CD4-positive, alpha-beta T cell treated with Interleukin-1 beta for 1 hour (primary cell): ENCODE results near the gene B3GNT5.
"Not testable (repeated sequence)": the region's sequence is repeated elsewhere in the genome, so short reads cannot be mapped to it uniquely, and the experiment has no call there.

ENCODE experiments used
- DNase-seq, 2 donors: peaks; one replicate each; pipeline ENCODE4 v3.0.0-alpha.2; 2020 to 2022

The B3GNT5 gene, protein sequence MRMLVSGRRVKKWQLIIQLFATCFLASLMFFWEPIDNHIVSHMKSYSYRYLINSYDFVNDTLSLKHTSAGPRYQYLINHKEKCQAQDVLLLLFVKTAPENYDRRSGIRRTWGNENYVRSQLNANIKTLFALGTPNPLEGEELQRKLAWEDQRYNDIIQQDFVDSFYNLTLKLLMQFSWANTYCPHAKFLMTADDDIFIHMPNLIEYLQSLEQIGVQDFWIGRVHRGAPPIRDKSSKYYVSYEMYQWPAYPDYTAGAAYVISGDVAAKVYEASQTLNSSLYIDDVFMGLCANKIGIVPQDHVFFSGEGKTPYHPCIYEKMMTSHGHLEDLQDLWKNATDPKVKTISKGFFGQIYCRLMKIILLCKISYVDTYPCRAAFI

DNA sequence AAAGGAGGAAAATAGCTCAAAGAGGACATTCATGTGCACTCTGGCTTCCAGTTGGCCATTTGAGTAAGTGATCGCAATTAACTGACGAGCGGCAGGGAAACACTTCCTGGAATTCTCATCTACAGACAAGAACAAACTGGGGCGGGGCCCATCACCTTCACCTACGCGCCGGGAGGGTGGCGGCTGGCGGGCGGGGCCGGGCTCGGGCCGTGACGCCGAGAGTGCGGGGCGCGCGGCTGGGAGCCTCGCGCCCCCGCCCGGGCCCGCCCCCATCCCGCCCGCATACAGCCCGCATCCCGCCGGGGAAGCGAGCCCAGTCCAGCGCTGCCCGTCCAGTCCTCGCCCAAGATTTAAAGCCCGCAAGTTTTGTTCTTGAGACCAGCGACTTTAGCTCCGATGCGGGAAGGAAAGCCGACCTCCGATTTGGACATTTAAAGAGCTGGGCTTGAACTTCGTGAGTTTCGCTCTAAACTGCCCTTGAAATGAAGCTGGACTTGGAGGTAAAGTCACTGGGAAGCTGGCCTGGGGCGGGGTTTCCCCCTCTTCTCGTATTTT is at the start of gene B3GNT5:
Gene B3GNT5 (plus strand): TSS at position 281 of the 555 bp plus-strand sequence. CDS start 16,546 bp downstream, outside the sequence.
- peak in 1 of 2 donors; percentile 28 for DNase-seq

DNA sequence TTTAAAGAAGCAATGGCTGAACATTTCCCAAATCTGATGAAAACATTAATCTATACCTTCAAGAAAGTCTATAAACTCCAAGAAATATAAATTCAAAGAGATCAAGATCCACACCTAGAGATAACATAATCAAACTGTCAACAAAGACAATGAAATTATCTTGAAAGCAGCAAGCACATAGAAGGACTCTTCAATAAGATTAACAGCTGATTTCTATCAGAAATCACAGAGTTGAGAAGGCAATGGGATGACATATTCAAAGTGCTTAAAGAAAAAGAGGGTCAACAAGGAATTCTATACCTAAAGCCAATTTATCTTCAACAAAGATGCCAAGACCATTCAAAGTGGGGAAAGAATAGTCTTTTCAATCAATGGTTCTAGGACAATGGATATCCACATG is 49.4 kb upstream of the B3GNT5 start:
- DNase-seq = no peak

DNA sequence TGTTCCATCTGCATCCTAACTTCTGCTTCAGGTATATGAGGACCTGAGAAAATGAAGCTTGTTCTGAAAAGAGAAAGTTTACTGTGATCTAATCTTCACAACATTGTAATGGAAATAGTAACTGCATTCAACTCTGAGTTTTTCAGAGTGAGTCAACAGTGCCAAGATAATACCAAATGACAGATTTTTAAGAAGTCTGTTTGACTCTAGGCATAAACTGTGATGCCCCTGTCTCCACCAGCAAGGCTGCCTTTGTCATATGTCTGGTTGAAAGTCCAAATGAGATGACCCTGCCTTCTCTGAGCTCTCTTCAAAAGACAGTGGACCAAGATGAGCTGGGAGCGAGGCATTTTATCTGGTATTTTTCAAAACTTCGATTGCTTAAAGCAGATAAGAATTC is 44.8 kb upstream of the B3GNT5 start:
- DNase-seq = no peak

DNA sequence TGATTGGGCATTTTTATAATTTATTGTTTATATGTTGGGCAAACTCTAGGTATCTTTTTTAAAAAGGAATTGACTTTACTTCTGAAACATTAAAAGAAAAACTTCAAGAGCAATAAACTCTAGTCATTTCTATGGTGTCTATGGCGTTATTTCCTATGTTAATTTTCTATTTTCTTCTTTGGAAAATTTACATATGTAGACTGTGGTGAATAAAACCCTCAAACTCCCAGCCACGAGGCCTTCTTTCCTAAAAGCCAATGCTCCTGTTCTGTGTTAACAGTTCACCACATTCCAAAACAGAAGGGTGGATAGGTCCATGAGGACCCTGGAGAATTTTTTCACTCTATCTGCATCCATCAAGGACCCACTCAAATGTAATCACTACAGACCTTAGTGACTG is 44.3 kb upstream of the B3GNT5 start:
- no peak for DNase-seq

DNA sequence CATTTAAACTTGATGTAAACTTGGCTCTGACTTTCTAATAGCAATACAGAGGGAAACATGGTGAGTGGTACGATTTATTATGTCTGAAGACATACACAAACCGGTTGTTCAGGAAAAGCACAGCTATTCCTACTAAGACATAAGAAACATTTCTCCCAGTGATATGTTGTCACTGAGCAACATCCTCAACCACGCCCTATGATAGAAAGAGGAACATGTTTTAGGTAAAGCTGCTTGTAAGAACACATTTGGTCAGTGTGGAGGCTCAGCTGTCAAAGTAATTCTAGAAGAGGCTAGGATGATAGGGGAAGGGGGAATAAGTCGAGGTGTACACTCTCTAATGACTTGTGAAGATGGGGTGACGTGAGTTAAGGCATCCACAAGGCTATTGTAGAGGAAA is 42.7 kb upstream of the B3GNT5 start:
- DNase-seq = no peak

DNA sequence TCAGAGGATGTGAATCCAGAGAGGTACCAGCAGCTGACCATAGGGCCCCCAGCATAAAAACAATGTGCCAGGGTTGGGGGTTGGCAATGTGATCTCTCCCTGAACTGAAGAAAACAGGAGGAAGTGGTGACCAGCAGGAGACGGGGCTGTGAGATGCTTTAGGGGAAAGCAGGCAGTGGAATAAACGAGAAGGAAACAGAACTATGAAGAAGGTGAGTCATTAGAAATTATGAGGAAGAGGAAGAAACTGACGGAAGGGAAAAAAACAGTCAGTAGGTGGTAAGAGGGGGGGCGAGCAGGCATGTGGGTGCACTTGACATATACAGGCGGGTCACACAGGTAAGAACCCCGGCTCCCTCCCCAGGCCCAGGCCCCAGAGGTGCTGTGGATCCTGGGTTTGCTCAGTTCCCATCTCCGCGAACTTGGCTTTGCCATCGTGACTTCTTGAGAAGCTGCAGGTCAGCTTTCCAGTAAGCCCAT is 42.2 kb upstream of the B3GNT5 start:
- peak in 1 of 2 donors; percentile 48 for DNase-seq

DNA sequence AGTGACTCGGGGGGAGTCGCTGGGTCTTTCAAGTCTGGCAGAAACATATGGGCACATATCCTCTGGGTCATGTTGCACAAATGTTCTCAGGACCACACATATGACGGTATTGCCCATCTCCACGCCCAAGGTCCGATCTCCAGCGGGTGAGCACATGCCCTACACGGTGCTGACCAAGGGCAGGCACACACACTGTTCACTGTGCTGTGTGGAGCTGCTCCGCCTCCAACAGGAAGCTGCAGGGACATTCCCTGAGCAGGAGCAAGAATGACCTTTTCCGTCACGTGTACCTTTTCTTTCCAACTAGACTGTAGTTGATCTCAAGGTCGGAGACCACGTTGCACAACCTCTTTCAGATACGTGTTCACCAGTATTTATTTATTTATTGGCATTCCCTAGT is 41.7 kb upstream of the B3GNT5 start:
- DNase-seq = peak in 1 of 2 donors; percentile 10

DNA sequence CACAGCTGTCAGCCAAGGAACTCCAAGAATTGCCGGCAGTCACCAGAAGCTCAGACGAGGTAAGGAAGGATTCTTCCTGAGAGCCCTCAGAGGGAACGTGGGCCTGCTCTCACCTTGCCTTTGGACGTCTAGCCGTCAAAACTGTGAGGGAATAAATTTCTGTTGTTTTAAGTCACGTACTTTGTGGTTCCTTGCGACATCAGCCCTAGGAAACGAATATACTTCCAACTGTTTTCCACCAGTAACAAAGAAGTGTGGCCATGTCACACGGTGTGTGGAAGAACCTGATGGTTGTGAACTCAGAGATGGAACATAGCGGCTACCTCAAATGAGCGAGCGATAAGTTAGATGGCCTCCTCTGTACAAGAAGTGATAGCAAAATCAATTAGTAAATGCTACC is 41.0 kb upstream of the B3GNT5 start:
- no peak for DNase-seq

DNA sequence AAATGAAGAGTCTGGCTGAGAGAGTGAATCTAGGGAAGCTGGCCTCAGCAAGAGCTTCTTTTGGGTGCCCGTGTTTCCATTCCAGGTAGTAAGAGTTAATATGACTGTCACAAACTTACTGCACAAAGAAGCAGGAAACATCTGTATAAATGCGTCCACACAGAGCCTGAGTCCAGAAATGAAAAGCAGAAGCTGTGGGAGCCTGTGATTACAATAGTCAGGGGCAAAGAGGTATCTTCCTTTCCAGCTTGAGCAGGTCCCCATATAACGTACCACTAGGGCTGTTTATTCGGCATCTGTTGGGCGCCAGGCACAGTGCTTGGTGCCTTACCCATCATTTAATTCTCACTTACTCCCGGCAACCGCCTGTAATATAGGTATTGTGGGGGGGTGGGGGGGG is 40.5 kb upstream of the B3GNT5 start:
- DNase-seq = peak; percentile 7 to 49

DNA sequence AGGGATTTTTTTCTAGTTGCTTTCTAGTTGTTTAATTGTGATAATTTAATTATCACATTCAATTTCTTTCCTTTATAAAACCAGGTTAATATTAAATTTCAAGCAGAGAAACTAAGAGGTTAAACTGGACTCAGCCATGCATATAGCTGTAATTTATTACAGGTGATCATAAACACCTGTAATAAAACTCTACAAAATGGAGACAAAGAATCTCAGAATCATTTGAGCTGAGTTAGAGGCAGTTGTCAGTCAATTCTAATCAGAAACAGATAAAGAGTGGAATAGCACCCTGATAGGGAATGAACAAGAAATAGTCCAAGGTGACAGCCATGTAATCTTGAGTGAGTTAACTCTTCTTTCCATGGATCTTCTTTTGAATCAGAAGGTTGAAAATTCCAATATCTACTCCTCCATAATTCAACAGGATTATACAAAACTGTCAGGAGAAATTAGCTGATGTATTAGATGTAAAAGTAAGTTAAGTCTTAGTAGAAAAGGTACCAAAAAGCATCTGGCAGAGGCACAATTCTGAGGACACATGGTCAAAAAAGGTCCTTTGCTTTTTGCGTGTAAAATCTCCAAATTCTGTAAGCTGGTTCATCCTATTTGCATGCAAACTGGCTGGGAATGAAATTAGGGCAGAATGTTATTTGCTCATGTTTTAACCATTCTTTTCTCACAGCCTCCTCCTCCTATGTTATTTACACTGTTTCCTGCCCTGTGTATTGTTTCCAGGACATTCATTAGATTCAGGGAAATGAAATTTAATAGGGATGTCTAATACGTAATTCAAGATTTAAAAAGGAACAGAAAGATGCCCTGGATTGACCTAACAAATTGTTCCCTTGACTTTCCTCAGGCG is 39.4 kb upstream of the B3GNT5 start:
- no peak for DNase-seq

DNA sequence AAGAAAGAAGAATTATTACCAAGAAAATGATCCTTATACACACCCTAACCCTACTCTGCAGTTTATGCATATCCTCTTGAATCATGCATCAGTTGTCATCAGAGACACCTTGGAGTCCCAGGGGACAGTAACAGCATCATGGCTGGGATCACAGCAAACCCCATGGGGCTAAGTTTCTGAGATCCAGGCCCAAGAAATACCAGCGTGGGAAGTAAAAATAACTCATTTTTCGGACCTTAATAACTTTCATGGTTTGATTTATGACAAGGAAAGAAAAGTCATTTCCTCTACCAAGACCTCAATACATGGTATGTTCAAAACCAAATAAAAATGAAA is 38.8 kb upstream of the B3GNT5 start:
- no peak for DNase-seq

DNA sequence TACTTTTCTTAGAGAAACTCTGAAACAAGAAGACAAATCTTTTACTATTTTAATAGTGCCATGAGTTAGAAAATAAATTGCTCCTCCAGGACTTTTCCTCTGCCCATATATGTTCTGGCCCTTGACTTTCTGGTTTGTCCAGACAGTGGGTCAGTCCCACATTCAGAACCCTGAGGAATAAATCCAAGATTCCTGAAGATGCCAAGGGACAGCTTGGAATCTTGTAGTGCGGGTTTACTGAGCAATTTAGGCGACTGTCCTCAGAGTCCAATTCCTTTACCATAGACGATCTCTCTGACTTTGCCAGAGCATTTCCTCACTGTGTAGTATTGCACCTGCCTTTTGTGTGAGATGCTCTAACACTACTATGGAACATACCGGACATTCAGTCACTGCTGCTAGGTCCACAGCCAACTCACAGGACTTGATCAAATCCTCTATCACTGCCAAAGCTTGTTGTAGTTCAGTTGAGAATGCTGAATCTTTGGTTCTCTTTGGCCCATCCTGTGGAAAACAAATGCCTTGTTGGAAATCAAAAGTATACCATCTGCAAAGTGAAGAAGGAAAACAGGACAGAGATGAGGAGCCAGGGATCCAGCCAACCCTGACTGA is 37.4 kb upstream of the B3GNT5 start:
- no peak for DNase-seq

DNA sequence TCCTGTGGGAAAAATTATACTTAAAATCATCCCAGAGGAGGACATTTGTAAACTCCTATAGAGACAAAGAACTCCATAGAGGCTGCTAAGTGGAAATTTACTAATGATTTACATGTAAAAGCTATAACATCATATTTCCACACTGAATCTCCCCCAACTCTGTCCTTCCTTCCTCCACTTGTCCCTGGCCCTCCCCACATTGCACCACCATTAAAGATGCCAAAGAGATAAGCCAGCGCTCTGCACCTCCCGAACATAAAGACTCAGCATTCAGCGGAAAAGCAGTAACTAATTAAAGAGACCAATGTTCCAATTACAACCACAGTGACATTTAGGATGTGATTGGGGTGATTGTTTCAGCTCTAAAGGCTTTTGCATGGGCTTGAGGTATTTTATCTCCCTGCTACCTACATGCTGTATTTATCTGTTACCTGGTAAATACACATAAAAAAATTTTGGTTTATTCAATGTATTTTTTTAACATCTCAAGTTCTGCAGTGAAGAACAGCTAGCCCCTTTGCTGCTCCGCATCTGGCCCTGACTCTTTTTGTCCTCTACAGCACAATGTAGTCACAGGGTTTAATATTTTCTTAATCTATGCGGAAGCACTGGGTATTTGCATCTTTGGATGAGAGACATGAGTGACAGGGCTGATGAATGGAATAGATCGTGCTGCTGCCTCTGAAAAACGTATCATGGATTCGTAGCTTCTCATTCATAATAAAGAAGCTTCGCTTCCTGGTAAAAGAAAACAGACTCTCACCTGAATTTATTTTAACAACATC is 35.3 kb upstream of the B3GNT5 start:
- no peak for DNase-seq

DNA sequence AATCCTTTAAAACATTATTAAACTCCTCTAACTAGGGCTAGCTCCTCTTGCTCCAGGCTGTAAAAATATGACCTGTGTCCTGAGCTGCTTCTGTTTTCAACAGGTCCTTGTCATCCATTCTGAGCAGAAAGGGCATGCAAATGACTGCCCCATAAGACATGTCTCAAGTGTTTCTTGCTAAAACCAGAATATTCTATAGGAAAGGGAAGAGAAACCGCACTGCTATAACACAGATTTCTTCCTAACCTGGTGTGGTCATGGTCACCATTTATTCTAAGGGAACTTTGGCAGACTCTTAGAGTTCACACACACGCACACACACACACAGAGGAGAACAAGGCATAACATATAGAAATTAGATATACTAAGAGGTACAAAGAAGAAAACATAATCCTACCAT is 34.2 kb upstream of the B3GNT5 start:
- no peak for DNase-seq

DNA sequence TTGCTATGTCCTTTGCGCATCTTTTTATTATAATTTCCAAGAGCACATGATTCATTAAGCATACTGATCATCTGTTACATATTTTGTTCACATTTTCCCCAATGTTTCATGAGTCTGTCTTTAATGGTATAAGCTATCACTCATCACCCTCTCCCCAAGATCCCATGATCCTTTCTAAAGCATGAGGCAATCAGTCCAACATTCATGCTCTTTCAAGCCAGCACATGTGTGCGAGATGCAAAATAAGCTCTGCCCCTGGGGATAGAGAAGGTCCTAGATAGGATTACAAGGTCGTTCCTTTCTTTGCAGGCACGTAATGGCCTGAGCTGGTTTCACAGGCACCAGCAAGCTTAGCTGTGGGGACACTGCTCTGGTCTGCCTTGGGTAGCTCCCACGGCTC is 32.2 kb upstream of the B3GNT5 start:
- no peak for DNase-seq

DNA sequence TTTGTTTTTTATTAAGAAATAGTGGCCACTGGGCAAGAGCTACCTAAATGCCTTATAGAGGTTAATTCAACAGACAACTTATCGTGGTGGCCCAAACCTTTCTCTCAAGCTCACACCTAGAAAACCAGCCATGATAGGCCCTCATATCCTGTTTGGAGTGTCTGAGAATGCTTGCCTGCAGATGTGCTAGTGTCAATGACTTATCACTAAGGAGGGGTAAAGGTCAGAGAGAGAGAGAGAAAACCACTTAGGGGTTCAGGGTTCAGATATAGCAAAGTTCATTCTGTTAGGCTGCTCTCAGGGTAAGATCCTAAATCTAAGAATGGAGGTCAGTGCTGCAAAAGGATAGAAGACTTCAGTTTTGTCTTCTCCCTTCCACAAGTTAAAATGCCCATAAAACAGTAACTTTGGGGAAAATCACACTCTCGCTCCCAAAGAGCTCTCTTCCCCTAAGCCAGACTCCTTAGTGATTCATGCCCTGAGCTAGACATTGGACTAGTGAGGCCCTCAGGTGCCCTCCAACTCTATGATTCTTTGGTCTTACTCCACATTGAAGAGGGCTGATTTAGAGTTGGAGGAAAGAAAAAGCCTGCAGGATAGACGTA is 30.3 kb upstream of the B3GNT5 start:
- DNase-seq = no peak

DNA sequence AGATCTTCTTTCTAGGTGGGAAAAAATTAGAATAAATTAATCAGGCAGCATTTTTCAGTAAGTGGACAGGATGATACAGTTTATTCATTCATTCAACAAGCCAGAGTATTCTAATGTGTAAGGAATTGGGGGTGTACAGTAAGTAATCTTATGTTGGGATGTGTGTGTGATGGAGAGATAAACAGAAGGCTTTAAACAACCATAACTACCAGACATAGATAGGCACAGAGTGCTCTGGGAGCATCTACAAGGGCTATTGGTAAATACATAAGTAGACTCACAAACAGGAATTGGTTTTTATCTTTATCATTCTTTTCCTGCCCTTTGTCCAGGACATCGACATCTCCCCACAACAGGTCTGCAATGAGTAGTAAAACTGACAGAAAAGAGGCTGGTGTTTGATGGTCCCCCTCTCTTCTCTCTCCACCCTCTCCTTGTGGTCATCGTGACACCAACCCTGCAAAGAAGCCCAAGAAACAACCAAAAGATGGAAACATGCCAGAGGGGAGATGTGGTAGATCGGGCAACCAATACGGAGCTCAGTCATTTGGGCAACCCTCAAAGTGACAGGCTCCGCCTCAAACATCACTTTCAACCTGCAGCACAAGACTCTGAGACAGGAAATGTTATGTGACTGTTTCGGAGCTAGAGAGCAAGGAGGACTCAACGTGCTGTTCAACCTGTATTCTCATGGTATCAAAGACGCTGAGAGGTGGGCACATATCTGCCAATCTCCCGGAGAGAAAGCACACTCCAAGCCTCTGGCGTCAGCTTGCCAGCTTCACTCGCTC is 28.7 kb upstream of the B3GNT5 start:
- DNase-seq = peak; percentile 9 to 29

DNA sequence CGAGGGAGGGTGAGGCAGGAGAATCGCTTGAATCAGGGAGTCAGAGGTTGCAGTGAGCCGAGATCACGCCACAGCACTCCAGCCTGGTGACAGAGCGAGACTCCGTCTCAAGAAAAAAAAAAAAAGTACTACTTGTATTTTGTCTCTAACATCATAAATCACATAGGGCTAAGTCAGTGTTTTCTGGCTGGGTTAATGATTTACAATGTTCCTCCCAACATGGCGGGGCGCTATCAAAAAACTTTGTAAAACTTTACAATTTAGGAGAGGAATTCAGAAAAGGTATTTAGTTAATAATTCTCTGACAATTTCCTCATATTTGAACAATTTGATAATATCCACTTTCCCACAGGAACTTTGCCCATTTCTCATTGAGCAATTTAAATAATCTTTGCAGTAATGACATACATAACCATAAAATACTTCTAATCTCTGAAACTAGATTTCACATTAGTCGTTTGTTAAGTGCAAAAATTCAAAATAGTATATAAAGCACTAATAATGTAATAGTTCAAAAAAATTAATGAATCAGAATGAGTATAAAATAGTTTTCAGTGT is 26.6 kb upstream of the B3GNT5 start:
- no peak for DNase-seq

DNA sequence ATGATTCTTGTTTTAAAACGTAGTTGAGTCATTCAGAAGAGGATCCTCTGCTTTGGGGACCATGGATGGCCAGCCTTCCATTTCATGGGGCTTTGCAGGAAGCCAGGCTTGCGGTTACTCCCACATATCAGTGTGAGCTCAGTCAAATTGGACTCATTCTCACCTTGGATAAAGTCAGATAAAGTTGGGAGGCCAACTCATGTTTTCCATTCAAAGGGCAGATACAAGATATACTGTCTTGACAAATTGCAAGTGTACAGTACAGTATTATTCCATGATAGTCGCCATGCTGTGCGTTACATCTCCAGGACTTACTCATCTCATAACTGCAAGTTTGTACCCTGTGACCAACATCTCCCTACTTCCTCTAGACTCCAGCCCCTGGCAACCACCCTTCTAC is 25.5 kb upstream of the B3GNT5 start:
- DNase-seq = no peak

DNA sequence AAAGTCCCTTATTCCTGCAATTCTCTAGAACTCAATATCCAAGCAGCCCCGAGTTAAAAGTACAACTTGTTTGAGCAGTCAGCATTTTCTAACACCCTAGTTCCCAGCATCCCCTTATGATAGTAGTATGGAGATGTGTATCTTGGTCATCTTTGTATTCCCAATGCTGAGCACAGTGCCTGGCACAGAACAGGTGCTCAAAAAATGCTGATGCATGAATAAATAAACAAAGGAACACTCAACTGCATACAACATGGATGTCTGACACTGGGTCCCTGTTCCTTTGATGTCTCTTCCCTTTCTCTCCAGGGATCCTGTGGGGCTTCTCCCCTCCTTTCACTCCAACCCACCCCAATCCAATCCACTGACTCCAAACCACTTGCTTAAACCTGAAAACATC is 23.9 kb upstream of the B3GNT5 start:
- DNase-seq = no peak

DNA sequence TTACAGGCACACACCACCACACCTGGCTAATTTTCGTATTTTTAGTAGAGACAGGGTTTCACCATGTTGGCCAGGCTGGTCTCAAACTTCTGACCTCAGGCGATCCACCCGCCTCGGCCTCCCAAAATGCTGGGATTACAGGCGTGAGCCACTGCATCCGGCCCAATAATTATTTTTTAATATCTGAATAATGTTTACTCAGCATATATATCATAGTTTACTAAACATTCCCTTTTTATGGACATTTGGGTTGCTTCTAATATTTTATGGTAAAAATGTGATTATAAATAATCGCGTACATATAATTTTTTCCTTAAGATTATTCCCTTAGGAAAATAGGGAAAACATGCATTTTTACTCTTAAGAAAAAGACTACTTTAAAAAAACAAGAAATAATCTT is 22.8 kb upstream of the B3GNT5 start:
- DNase-seq = not testable (repeated sequence)
